Stimulated activated CD4-positive, alpha-beta T cell treated with anti-CD3 and anti-CD28 coated beads, TNF-alpha, amount 100 ng/mL, for 48 hours (primary cell): Measurements from ENCODE around the gene SKIDA1.

Experiments used
- DNase-seq, 3 donors: peaks; one replicate each; pipeline ENCODE4 v3.0.0-alpha.2; 2020; ENCODE audit warnings: low read depth in 3 of 3

Gene SKIDA1

DNA sequence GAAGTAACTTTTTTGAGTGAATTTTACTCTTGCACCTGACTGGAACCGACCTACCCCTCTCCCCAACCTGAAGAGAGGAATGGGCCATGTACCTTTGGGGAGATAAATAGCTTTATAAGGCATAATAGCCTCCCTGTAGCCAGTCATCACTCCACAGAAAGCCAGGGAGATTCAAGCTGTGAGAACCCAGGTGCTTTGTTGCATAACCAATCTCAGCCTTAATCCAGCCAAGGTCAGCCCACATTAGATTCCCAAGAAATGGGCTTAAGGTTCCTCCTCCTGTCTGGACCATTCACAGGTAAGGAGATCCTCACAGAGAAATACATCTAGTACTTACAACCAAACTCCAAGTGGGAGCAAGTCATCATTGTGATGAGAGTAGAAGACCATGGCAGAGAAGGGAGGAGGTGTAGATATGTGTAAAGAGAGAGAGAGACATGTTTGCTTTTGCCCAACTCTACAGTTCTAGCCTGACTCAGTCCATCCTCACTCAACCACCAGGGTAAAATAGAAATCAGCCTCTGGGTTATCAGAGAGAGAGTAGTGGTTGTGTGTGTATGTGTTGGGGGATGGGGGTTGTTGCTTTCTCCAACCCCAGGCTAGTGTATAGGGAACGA lies 23.6 kb downstream of the SKIDA1 start:
- DNase-seq: no peak

DNA sequence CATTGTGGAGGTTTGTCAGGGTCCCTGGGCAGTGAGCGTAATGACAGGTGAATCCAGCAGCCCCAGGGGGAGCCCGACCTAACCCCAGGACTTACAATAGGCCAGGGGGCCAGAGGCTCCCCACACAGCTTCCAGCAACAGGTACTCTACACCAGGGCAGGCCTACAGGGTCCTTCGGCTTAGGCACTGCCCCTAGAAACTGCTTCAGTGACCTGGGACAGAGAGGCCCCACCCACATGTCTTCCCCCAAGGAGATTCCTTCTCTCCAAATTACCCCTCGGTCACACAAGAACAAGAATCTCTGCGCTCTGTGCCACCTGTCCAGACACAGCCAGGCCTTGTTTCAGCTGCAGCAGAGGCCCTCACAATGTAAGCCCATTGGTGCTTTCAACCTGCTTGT lies 24.4 kb downstream of the SKIDA1 start:
- no peak for DNase-seq

DNA sequence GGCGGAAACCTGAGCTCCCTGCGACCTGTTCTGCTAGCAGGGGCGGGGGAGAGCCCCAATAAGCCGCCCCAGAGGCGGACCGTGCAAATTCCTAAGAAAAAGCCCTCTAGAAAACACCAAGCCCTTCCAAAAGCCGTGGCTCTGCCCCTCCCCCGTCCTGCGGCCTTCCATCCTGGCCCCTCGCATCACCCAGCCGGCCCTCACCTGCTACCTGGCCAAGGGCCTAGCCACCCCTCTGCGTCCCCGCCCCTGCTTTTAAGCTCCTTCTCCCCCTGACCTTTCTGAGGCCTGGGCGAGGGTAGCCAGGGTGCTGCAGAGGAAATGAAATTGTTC lies 24.9 kb downstream of the SKIDA1 start:
- DNase-seq: no peak

DNA sequence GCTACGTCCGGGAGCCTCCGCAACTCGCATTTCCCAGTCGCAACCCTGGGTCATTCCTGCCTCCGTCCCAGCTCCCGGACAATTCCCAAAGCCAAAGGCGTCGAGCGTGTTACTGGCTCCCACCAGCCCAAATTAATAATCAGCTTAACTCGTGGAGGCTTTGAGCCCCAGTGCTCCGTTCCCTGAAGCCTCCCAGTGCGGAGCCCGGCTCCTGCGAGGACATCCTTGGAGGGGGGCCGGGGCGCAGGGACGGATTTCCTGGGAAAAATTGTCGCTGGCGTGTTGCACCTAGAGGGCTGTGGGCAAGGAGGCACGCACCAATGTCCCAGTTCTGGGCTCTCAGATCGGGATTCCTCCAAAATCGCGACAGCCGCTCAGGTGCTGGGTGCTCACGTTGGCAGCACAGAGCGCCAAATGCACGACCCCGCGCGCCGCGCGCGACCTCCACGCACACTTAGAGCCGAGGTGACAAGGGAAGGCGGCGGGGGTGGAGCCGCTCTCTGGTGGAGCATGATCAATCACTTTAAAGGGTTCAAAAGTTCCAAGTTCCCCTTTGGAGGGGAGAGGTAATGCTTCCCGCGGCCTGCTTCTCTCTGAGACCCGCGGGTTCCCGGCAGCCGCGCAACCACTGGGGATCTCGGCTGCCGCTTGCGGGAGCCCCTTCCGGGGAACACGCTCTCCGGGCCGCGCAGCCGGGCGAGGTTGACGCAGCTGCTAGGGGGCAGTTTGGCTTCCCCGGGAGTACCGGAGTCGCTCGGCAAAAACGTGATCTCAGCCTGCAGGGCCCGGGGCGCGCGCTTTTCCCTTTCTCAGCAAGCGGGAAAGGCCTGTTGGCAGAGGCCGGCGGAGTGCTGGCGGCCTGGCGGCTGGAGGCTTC lies 25.5 kb downstream of the SKIDA1 start:
- no peak for DNase-seq

DNA sequence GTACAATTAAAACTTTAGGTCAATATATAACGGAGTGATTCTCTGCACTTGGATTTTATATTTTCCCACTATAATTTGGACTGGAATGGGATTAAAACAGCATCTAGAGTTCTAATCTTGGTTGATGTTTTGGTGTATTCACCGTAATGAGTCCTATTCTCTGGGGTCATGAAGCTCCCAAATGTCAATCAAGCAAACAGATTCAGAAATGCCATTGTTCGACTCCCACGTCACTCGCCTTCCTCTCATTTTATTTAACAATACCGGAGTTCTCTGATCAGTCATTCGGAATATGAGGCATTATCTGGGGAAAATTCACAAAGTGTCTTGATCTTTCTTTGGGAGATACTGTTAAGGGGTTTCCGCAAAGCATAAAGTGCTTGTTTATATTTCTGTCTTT lies 26.5 kb downstream of the SKIDA1 start:
- DNase-seq: no peak

DNA sequence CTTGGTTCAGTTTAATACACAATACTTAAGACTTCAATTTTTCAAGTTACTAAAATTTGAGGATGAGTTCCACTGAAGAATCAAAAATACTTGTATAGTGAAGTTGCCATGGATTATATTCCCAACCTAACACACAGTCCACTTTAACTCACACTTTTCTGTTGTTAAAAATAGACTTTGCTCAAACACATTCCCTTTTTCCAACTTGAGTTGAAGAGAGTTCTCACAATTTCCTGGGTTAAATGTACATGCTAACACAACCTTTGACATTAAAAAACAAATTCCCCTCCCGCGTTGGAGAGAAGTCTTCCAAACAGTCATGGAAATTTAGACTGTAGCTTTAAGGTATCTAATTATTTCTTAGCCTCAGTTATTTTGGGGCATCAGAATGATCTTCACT lies 27.1 kb downstream of the SKIDA1 start:
- DNase-seq: no peak

DNA sequence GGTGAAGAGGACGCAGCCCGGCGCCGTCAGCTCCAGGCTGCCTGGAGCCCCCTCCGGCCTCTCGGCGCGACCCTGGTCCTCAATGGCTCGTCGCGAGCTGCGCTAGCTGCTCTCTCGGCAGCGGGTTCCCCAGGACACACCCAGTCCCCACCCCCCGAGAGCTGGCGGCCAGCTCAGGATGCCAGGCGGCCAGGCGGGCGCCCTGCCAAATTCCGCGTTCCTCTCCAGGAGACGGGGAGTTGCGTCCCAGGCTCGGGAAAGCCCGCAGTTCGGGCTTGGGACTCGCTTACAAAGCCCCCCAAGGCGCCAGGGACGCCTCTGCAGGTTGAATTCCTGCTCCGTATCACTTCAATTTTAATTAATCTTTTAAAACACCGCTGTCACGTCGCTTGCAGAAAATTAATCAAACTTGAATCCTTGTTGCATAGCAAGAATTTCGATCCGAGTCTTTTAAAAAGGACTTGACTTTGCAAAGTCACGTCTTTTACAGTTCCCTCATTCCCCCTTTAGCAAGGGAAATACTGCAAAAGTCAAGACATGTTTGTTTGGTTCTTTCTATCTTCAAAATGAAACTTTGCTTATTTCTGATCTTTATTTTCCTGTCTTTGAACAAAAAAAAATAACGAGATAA lies 28.2 kb downstream of the SKIDA1 start:
- no peak for DNase-seq

DNA sequence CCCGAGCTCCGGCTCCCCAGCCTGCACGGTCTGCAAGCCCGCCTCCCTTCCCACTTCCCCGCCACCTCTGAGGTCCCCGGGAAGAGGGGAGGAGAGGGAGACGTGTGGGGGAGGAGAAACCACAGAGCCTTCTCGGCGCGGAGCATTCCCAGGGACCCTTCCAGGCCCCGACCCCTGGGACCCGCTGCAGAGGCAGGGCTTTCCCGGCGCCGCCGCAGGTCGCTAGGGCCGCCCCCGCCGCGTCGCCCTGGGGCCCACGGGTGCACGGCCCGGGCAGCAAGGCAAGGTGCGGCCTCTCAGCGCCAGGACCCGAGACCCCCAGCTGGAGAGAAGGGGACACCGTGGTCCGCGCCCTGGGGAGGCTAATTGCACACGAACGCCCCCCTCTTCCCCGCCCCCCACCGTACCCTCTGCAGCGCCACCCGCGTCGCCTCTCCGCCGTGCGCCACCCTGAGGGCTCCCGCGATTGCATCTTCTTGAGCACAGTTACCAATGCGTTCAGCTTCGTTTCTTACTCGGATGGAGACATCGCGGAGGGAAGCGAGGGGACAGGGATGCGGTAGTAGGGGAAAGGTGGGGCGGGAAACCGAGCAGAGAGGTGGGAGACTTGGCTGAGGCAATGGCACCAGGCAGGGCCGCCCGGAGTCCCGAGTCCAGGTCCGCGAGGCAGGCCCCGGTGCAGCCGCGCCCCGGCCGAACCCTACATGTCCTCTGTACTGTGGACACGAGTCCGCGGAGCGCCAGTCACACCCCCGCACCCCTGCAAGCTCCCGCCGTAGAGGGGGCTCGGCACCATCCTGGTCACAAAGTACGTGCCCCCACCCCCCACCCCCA lies 28.9 kb downstream of the SKIDA1 start:
- peak in 1 of 3 donors; percentile 57 for DNase-seq

DNA sequence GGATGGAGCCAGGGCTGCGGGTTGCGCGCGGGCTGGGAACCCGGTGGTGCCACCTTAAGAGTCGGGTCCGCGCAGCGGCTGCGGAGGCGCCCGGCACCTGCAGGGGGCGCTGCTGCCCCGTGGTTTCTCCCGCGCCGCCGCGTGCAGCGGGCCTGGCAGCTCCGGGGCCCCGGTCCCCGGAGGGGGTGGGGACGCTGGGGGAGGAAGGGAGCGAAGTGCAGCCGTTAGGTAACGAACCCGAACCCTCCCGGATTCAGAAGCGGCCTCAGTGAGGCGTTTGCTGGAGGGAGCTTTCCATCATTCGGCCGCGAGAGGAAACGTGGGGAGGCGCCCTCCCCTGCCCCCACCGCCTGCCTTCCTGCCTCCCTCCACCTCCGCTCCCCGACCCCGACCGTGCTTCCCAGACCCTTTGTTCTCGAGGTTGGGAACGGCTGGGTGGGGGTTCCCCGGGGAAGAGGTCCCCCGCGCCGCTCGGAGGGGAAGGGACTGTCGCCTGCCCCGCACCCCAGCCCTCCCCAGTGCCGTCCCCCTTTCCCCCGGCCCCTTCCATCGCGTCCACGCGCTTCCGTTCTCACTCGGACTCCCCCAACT lies 29.6 kb downstream of the SKIDA1 start:
- DNase-seq: peak; percentile 72 to 80 (median 78)

DNA sequence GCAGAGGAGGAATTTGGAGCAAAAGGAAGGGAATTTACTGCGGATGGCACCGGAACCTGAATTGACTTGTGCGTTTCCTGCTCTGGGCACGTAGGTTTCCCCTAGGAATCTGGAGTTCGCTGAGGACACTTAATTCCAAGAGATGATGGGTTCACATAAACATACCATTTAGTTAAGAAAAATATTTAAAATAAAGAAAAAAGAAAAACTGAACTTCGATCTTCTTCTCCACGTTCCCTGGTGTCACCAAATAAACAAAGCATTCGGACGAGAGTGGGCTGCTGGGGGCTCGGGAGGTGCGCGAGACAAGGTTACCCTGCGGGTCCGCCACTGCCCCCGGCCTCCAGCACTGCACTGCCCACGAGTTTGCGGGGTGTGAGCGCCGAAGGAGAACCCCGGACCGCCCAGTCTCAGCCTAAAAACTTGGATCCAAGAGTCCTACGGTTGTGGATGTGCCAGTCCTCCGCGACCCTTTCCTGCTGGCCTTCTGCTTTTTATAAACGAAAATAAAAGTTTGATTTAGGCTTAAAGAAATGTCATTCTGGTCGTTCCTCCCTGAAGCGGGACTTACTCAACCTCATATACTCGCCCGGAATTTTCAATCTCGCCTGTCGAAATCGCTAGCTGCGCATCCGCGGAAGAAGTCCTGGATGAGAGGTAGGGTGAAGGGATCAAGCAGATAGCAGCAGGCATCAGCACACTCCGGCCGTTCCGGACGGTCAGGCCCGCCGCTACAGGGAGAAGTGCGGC lies 30.3 kb downstream of the SKIDA1 start:
- no peak for DNase-seq

DNA sequence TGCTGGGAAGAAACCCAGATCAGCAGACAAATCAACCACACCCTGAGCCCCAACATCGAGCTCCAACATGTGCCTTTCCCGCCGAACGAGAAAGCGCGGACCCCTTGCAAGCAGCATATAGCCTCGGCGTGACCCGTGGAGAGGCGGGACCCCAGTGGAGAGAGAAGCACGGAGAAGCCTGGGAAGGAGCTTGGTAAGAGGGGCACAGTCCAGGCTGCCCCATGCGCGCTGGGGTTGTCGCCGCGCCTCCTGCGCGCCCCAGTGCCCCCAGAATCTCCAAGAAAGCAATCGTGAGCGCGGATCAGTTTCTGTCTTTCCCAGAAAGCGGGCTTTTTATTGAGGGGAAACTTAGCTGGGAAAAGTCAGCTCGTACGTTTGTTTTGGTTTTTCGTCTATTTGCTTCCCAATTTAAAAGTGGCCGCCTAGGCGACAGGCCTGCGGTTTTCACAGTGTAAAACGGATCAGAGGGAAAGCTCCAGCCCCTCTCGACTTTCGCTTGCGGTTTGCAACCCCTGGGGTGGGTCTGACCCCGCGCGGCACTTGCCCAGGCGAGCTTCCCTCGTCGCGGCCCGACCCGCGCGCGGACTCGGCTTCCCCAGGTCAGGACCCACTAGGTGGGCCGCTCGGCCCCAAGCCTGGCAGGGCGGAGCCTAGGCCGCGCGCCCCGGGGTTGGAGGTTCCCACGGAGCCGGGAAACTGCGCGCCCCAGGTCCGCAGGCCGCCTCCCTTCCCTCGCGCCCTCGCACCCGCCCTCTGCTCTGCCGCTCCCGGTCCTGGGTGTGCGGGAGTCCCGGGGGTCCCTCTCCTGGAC lies 31.1 kb downstream of the SKIDA1 start:
- no peak for DNase-seq

DNA sequence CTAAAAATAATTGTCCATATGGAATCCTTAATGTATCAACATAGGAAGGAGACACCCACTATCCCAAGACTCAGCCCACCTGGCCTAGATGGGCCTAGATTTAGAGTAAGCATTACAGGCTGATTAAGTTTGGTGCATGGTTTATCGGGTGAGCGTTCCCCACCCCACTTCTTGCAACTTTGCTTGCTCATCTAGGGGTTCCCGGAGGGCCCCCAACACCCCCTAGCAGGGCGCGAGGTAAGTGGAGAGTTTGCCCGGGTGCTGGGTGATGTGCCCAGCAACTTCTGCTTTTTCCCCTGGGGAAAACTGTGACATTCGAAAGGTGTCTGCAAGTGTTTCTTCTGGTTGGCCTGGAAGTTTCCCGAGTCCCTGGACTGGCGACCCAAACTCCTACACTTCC lies 31.7 kb downstream of the SKIDA1 start:
- no peak for DNase-seq

DNA sequence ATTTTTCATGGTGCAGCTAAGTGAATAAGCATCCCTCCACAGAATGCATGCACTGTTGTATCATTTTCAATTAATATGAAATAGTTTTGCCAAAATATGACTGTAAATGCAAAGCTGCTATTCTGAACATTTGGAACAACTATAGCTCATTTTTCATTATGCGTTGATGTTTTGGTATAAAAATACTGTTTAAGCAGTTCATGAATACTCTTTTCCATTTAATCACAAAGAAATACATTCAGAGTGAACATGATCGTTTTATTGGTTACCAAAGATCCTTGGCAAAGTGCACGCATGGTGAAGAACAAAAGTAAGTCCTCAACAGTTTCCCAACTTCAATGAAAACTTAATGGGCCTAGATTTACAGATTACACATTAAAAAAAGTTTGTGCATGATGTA lies 33.1 kb downstream of the SKIDA1 start:
- DNase-seq: no peak

DNA sequence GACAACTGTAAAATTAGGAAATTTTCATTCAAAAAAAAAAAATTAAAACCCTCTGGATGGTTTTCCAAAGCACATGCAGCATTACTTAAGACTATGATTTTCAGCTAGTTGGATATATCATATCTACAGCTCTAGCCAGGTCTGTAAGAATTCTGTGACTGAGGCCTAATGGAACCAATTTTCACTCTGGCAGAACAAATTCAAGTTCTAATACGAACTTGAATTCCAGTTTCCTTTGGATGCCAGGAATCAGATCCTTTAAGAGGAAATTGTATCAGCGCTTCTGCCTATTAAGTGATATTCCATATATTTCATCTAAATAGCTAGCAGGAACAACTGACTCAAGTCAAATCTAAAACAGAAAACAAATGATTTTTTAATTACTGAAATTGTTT lies 34.8 kb downstream of the SKIDA1 start:
- DNase-seq: no peak

DNA sequence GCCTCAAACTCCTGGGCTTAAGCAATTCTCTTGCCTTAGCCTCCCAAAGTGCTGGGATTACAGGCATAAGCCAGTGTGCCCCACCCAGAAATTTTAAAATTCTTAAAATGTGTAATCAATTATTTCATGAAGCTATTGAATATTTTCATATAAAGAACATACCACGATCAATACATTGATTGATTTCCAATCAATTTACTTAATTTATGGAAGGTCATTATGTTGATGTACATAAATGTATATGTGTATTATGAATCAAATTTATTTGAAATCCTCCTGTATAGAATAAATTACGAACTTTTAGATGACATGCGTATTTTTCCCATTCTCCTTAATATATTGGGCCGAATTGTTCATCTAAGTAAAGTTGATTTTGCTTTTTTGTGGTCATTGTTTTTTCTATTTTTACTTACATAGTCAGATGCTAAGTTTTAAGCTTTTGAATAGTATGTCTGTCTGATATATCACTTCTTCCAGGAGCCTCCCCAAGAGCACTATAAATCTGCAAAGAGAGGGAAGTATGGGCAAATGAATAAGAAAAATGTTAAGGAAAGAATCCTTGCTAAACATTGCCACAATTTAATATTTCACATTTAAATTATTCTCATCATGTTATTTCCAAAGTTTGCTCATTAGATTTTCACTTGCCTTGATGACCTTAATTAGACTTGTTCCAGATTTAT lies 35.3 kb downstream of the SKIDA1 start:
- no peak for DNase-seq

DNA sequence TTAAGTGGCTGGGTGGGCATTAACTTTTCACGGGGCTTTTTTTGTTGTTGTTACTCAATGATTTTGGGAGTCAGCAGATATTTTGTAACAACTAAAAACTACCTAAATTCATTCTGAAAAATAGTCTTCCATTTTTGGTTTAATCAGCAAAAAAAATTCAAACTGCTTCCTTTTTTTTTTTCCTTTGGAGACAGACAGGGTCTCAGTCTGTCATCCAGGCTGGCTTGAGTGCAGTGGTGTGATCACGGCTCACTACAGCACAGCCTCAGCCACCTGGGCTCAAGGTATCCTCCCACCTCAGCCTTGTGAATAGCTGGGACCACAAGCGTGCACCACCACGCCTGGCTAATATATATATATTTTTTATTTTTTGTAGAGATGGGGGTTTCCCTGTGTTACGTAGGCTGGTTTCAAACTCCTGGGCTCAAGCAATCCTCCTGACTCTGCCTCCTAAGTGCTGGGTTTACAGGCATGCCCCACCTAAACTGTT lies 36.5 kb downstream of the SKIDA1 start:
- DNase-seq: no peak

DNA sequence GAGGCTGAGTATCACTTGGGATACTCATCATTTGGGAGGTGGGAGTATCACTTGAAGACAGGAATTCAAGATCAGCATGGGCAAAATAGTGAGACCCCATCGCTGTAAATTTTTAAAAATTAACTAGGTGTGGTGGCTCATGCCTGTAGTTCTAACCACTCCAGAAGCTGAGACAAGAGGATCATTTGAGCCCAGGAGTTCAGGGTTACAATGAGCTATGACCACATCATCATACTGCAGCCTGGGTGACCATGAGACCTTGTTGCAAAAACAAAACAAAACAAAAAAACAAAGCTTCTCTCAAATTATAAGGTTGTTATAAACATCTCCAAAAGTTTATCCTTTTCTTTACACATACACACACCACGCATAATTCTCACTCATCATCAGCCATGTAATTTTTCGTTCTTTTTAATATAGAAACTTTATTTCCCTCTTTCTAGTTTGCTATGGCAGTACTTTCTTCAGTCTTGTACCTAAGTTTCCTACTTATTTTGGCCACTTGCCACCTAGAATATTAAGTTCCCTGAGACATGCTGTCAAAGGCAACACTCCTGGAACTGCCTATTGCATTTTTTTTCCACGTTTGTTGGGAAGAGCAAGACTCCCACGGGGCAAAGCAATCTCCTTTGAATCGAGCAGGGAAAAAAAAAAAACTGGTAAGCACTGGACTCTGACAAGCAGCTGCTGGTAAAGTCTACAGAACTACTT lies 37.1 kb downstream of the SKIDA1 start:
- no peak for DNase-seq

DNA sequence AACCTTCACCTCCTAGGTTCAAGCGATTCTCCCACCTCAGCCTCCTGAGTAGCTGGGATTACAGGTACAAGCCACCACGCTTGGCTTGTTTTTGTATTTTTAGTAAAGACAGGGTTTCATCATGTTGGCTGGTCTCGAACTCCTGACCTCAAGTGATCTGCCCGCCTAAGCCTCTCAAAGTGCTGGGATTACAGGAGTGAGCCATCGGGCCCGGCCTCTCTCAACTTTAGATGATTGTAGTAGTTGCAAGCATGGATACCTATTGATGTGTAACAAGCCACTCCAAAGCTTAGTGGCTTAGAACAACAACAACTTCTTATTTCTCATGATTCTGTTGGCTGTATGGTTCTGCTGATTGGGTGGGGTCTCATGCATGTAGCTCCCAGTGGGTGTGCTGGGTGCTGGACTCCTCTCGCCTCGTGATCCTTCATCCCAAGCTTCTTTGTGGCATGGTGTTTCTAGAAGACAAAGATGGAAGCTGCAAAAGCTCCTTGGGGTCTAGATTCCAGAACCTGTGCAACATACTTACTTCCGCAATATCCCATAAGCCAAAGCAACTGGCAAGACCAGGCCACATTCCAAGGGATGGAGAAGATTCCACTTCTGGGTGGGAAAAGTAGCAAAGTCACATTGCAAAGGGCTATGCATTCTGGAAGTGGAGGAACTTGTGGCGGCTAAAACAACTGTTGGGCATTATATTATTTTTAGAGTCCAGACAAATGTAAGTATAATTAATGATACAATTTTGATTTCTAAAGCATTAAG lies 37.9 kb downstream of the SKIDA1 start:
- no peak for DNase-seq
